GM10248 (cell line): ENCODE measurements around the gene SMCO4.

Experiments used
- CTCF ChIA-PET: fragments of 300-600 bp; sonication (Branson Sonifier 250); formaldehyde crosslinking; extraction: SDS; loops from one replicate; lab custom pipeline; 2021; ENCODE audit warnings: antibody characterized with exemption; lab: Yijun Ruan, JAX
- POLR2A ChIA-PET: fragments of 350-650 bp; sonication (Branson Sonifier 250); formaldehyde crosslinking; extraction: SDS; loops from one replicate; lab custom pipeline; 2020; ENCODE audit warnings: antibody characterized with exemption; lab: Yijun Ruan, JAX
- DNase-seq: peaks from one replicate; pipeline ENCODE4 v3.0.0; 2012; ENCODE audit errors: extremely low spot score
- CTCF ChIP-seq: IDR thresholded peaks from 2 replicates; pipeline ENCODE4 v1.5.1; 2012; ENCODE audit warnings: mild to moderate bottlenecking, low read depth; ENCODE audit errors: extremely low read depth, missing control alignments, control extremely low read depth

The SMCO4 gene

GRCh38 chr11:93490996-93491618 lies 52.1 kb downstream of the SMCO4 start:
- ChIA-PET CTCF (no interaction called here), POLR2A (no interaction called here)
- TF ChIP-seq CTCF: no peak
- no peak for DNase-seq

GRCh38 chr11:93489841-93490240 lies 53.4 kb downstream of the SMCO4 start:
- DNase-seq: no peak
- TF ChIP-seq CTCF: no peak
- CTCF ChIA-PET: interaction anchor here (1.1 to 1.5 kb wide), 4 partner anchors 11 to 25 kb away, joined by 3 read pairs; no protein-coding TSS in a partner anchor
- POLR2A ChIA-PET: no interaction called here

- ChIA-PET CTCF (interaction anchor here (1.5 kb wide), 1 partner anchor 253 kb away, joined by 4 read pairs; no protein-coding TSS in a partner anchor), POLR2A (no interaction called here)
- DNase-seq: no peak
- TF ChIP-seq CTCF: no peak
Measured at GRCh38 chr11:93487032-93487483, 56.1 kb downstream of the SMCO4 start.

GRCh38 chr11:93485983-93486382 lies 57.2 kb downstream of the SMCO4 start:
- no peak for TF ChIP-seq CTCF
- POLR2A ChIA-PET: no interaction called here
- CTCF ChIA-PET: interaction anchor here (1.6 kb wide), 1 partner anchor 13 kb away, joined by 5 read pairs; no protein-coding TSS in a partner anchor
- no peak for DNase-seq

- no peak for DNase-seq
- TF ChIP-seq CTCF: no peak
- ChIA-PET POLR2A (no interaction called here), CTCF (interaction anchor here (1.0 to 1.6 kb wide), 4 partner anchors 8 to 337 kb away, joined by 3 to 6 read pairs (median 4); no protein-coding TSS in a partner anchor)
Measured at GRCh38 chr11:93484716-93485115, 58.5 kb downstream of the SMCO4 start.

- CTCF ChIA-PET: interaction anchor here (1.0 to 1.5 kb wide), 4 partner anchors 11 to 248 kb away, joined by 3 to 4 read pairs (median 4); no protein-coding TSS in a partner anchor
- DNase-seq: no peak
Measured at GRCh38 chr11:93482556-93482955, 60.6 kb downstream of the SMCO4 start.

More at GRCh38 chr11:93482556-93482955, 60.6 kb downstream of the SMCO4 start:
- no peak for TF ChIP-seq CTCF
- POLR2A ChIA-PET: no interaction called here
